Activated B cell treated with CpG ODN at 0.5 μM for 24 hours (primary cell): ENCODE data around the gene FLNA. TPM values are rescaled to one million over a fixed set of nuclear protein-coding genes. Genes with fewer than 3 reads are reported as not detected.
"Not testable (repeated sequence)": the region's sequence is repeated elsewhere in the genome, so short reads cannot be mapped to it uniquely, and the experiment has no call there.

Experiments
- ATAC-seq: fragments of 200-7000 bp; cut with Tn5 transposase; one replicate; pipeline ENCODE4 v1.10.0; 2021; ENCODE audit warnings: low read depth, mild to moderate bottlenecking, moderate library complexity
- CTCF ChIA-PET: fragments of 350-600 bp; sonication (Branson Sonifier 250); formaldehyde crosslinking; loops from one replicate; lab custom pipeline; 2021; ENCODE audit warnings: antibody characterized with exemption; lab: Charles Lee
- POLR2A ChIA-PET: fragments of 350-600 bp; sonication (Branson Sonifier 250); formaldehyde crosslinking; loops from one replicate; lab custom pipeline; 2021; ENCODE audit warnings: antibody characterized with exemption; lab: Charles Lee
- DNase-seq: peaks from one replicate; pipeline ENCODE4 v3.0.0; 2022
- H3K27ac Mint-ChIP-seq: one replicate; pipeline ENCODE4 v1.8.0; 2020; ENCODE audit warnings: mixed read lengths
- H3K27me3 Mint-ChIP-seq: one replicate; pipeline ENCODE4 v1.8.0; 2021; ENCODE audit warnings: mixed read lengths
- H3K36me3 Mint-ChIP-seq: one replicate; pipeline ENCODE4 v1.8.0; 2021; ENCODE audit warnings: low read depth, mixed read lengths
- H3K4me1 Mint-ChIP-seq: one replicate; pipeline ENCODE4 v1.8.0; 2021; ENCODE audit warnings: mixed read lengths
- H3K4me3 Mint-ChIP-seq: one replicate; pipeline ENCODE4 v1.8.0; 2020; ENCODE audit warnings: mild to moderate bottlenecking, mixed read lengths
- H3K9me3 Mint-ChIP-seq: one replicate; pipeline ENCODE4 v1.8.0; 2020; ENCODE audit warnings: mixed read lengths
- CTCF ChIP-seq: fragments of 200-600 bp; IDR thresholded peaks from one replicate; pipeline ENCODE4 v1.8.0; 2022; ENCODE audit warnings: antibody characterized with exemption, mild to moderate bottlenecking
- intact Hi-C: fragments of 100-400 bp; cut with micrococcal nuclease; formaldehyde crosslinking; loops from one replicate; pipeline ENCODE4 v1.15.1; 2024
- total RNA-seq: library from RNA; stranded (reverse); gene quantifications from 2 replicates; pipeline ENCODE4 v1.2.3, GENCODE V29; 2022

FLNA gene
- total RNA-seq, 1 donor from 2014 or later: 679 TPM

GRCh38 chrX:154305541-154306205 is 68.8 kb downstream of the FLNA start:
- intact Hi-C loops: no loop called here
- H3K27me3 Mint-ChIP-seq: no peaks in the 10 kb centered on the region
- no peaks in the 10 kb centered on the region for H3K36me3 Mint-ChIP-seq
- ATAC-seq (no peak), DNase-seq (no peak)
- H3K27ac Mint-ChIP-seq: peak overlapping the region; percentile 63
- H3K4me1 Mint-ChIP-seq: peaks cover 44% of the 10 kb centered on the region
- H3K9me3 Mint-ChIP-seq: no peaks in the 10 kb centered on the region
- no peak for TF ChIP-seq CTCF
- ChIA-PET CTCF (interaction anchor here (1.2 kb wide), 1 partner anchor 21 kb away, joined by 3 read pairs; no protein-coding TSS in a partner anchor), POLR2A (interaction anchor here (0.6 to 1.1 kb wide), 2 partner anchors 65 to 224 kb away, joined by 3 read pairs; no protein-coding TSS in a partner anchor)
- H3K4me3 Mint-ChIP-seq: peak overlapping the region; percentile 64

- no peaks in the 10 kb centered on the region for H3K36me3 Mint-ChIP-seq
- peaks cover 45% of the 10 kb centered on the region for H3K4me1 Mint-ChIP-seq
- DNase-seq (no peak), ATAC-seq (no peak)
- TF ChIP-seq CTCF: no peak
- POLR2A ChIA-PET: interaction anchor here (0.6 to 1.1 kb wide), 2 partner anchors 66 to 223 kb away, joined by 3 read pairs; no protein-coding TSS in a partner anchor
- CTCF ChIA-PET: interaction anchor here (1.2 kb wide), 1 partner anchor 168 kb away, joined by 4 read pairs; no protein-coding TSS in a partner anchor
- intact Hi-C loops: no loop called here
- no peaks in the 10 kb centered on the region for H3K9me3 Mint-ChIP-seq
- no peak overlapping the region for H3K4me3 Mint-ChIP-seq
- no peak overlapping the region for H3K27ac Mint-ChIP-seq
- H3K27me3 Mint-ChIP-seq: no peaks in the 10 kb centered on the region
Measured at GRCh38 chrX:154304846-154305245, 69.6 kb downstream of the FLNA start.

GRCh38 chrX:154303476-154303875 is 71.0 kb downstream of the FLNA start:
- no peak overlapping the region for H3K4me3 Mint-ChIP-seq
- no peak overlapping the region for H3K27ac Mint-ChIP-seq
- CTCF ChIA-PET: no interaction called here
- DNase-seq: no peak
- intact Hi-C loops: no loop called here
- POLR2A ChIA-PET: no interaction called here
- no peak for ATAC-seq
- H3K9me3 Mint-ChIP-seq: no peaks in the 10 kb centered on the region
- no peaks in the 10 kb centered on the region for H3K36me3 Mint-ChIP-seq
- H3K27me3 Mint-ChIP-seq: no peaks in the 10 kb centered on the region
- peaks cover 46% of the 10 kb centered on the region for H3K4me1 Mint-ChIP-seq
- TF ChIP-seq CTCF: no peak

- CTCF ChIA-PET, H3K9me3 Mint-ChIP-seq, intact Hi-C loops, H3K36me3 Mint-ChIP-seq, H3K27me3 Mint-ChIP-seq, ATAC-seq, H3K4me3 Mint-ChIP-seq, H3K27ac Mint-ChIP-seq, POLR2A ChIA-PET, DNase-seq: not testable (repeated sequence)
- H3K4me1 Mint-ChIP-seq: peaks cover 46% of the 10 kb centered on the region
Measured at GRCh38 chrX:154302998-154303397, 71.4 kb downstream of the FLNA start.

- Mint-ChIP-seq H3K27me3 (no peaks in the 10 kb centered on the region), H3K27ac (no peak overlapping the region), H3K36me3 (no peaks in the 10 kb centered on the region), H3K9me3 (no peaks in the 10 kb centered on the region), H3K4me1 (peaks cover 37% of the 10 kb centered on the region), H3K4me3 (no peak overlapping the region)
- CTCF ChIA-PET: interaction anchor here (1.7 kb wide), 1 partner anchor 8 kb away, joined by 4 read pairs; no protein-coding TSS in a partner anchor
- no peak for TF ChIP-seq CTCF
- POLR2A ChIA-PET: no interaction called here
- no peak for DNase-seq
- intact Hi-C loops: no loop called here
- ATAC-seq: no peak
Measured at GRCh38 chrX:154300816-154301215, 73.6 kb downstream of the FLNA start.

Other genes with a start within 250 kb of the FLNA start
- not detected in 2 replicates for gene OPN1LW, start 230.4 kb downstream of the FLNA start, total RNA-seq
- not detected in 2 replicates for gene OPN1MW, start 192.0 kb downstream of the FLNA start, total RNA-seq
- gene OPN1MW2, start 154.9 kb downstream of the FLNA start, total RNA-seq: not detected in 2 replicates
- gene OPN1MW3, start 117.1 kb downstream of the FLNA start, total RNA-seq: not detected in 2 replicates
- not detected in 2 replicates for gene TEX28, start 79.5 kb downstream of the FLNA start, total RNA-seq
- gene TKTL1, start 78.8 kb downstream of the FLNA start, total RNA-seq: not detected in 2 replicates
- gene EMD, start 4.7 kb upstream of the FLNA start, total RNA-seq: 68.4 and 70.2 TPM in 2 replicates
- gene RPL10, start 23.7 kb upstream of the FLNA start, total RNA-seq: 5,113 and 5,534 TPM in 2 replicates
- 15.3 and 15.8 TPM in 2 replicates for gene DNASE1L1, start 34.6 kb upstream of the FLNA start, total RNA-seq
- gene TAFAZZIN, start 36.9 kb upstream of the FLNA start, total RNA-seq: 50.5 and 66.1 TPM in 2 replicates
- gene ATP6AP1, start 54.0 kb upstream of the FLNA start, total RNA-seq: 36.6 and 38.8 TPM in 2 replicates
- 112 and 127 TPM in 2 replicates for gene GDI1, start 62.5 kb upstream of the FLNA start, total RNA-seq
- gene FAM50A, start 69.5 kb upstream of the FLNA start, total RNA-seq: 52.5 and 56.0 TPM in 2 replicates
- 58.9 and 69.5 TPM in 2 replicates for gene PLXNA3, start 83.6 kb upstream of the FLNA start, total RNA-seq
- 16.6 and 18.9 TPM in 2 replicates for gene LAGE3, start 104.6 kb upstream of the FLNA start, total RNA-seq
- gene UBL4A, start 112.0 kb upstream of the FLNA start, total RNA-seq: 20.4 and 20.9 TPM in 2 replicates
- 13.4 and 17.1 TPM in 2 replicates for gene SLC10A3, start 116.0 kb upstream of the FLNA start, total RNA-seq
- gene FAM3A, start 141.6 kb upstream of the FLNA start, total RNA-seq: 30.0 and 36.1 TPM in 2 replicates
- 77.1 and 84.6 TPM in 2 replicates for gene G6PD, start 172.2 kb upstream of the FLNA start, total RNA-seq
- gene IKBKG, start 173.0 kb upstream of the FLNA start, total RNA-seq: 52.9 and 61.1 TPM in 2 replicates
- gene CTAG1A, start 210.5 kb upstream of the FLNA start, total RNA-seq: not detected in 2 replicates
- not detected in 2 replicates for gene CTAG1B, start 244.6 kb upstream of the FLNA start, total RNA-seq